GM21390 (cell line): ENCODE measurements around the gene ATXN7L1.

ENCODE experiments used
- ATAC-seq: cut with Tn5 transposase; IDR thresholded peaks from one replicate; pipeline ENCODE4 v1.9.1; 2021; ENCODE audit not compliant: unreplicated experiment

ATXN7L1 gene

DNA sequence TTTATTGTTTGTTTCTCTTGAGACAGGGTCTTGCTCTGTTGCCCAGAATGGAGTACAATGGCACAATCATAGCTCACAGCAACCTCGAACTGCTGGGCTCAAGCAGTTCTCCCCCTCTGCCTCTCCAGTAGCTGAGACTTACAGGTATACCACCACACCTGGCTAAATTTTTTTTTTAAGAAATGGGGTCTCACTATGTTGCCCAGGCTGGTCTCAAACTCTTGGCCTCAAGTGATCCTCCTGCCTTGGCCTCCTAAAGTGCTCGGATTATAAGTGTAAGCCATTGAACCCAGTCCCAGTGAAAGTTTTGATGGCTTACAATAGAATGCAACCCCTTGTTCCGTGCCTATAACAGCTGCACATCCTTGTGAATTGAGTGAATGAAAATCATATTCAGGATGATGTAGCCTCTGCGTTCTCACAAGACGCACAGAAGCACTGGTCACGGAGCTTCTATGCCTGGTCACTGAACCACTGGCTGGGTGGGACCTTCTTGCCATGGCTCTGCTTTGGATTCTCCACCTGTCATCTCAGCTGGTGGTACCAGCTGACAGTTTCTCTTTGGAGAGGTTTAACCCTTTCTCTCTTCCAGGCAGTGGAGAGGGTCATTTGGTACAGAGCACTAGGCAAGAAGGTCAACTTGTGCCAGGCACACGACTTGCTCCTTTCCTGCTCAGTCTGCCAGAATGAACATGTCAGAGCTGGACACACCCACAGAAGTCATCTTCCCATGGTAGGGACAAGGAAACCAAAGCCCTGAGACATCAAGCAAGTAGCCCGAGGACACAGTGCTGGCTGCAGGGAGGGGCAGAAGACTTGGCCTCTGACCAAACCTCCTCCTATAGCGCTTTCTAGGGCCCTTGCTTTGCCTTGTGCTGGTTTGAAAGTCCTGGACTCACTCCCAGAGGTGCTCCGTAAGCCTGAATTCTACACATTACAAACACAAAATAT lies 89.6 kb downstream of the ATXN7L1 start:
- ATAC-seq, result no peak

DNA sequence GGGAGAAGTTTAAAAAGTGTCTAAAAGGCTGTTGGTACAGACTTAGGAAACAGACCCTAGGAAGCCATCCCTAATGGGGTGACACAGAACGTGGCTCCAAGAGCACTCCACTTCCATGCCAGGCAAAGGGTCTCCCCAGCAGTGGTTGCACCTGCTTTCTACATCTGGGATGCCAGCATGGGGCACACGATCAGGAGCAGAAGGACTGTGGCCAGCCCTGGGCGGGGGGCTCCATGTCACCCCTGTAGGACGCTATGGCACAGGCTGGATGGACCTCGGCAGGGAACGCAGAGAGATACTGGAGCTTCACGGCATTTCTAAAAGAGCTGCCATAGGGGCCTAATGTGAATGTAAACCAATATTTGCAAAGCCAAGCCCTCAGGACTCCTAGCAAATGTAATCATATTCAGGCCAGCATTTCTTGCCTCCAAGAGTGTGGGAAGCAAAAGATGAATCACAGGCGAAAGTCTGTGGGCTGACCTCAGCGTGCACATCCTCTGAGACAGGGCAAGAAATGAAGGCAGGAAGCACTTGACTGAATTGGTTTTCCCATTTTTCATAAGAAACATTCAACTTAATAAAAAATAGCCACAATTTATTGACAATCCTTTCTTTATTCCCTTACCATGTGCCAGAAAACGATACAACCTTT lies 93.9 kb downstream of the ATXN7L1 start:
- ATAC-seq, result no peak

DNA sequence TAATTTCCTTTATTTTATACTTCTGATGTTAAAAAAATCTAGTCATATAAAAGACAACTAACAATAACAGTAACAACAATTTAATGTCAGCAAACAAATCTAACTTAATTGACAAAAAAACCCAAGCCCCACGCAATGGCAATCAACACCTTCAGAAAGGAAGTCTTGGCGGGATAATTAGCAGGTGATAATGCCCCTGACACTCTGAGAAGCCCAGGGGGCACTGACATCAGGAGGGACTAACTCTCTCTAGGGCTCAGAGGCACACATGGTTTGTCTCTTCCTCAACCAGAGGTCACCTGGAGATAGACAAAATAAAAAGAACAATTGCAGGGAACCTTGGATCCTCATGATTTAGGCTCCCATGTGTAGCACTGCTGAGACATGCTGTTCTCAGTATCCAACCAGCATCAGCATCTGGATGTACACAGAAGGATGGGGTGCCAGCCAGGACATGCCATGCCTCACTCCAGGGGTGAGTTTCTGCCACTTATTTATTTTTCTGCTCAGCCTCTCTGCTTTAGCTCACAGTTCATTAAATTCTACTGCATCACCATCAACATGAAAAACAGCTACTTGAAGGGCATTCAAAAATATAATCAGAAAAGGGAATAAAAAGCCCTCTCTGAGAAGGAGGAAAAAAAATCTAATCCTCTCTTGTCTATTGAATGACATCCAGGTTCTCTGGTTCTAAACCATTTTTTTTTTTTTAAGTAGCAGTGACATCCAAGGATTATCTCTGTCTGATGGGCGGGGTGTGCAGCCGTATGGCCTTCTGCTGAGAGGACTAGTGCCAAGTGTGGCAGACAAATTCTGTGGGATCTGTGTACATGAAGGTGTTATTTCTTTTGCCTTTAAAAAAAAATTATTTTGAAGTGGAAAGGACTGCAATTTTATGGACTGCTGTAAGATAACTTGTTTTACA lies 96.3 kb downstream of the ATXN7L1 start:
- ATAC-seq, result no peak

DNA sequence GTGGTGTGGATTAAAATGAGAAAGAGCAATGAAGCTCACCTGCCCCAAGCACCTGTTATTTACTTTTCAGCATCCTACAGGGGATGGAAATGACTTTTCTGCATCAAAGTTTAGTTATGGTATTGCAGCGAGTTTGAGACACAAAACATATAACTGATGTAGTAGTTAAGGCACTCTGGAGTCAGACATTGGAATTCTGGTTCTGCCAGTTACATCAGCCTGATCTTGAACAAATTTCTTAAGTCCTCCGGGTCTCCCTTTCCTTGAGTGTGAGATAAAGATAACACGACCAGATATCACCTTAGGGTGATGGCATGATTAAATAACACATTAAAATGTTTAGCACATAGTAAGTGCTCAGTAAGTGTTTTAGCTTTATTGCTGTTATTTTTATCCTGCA lies 97.4 kb downstream of the ATXN7L1 start:
- no peak for ATAC-seq

DNA sequence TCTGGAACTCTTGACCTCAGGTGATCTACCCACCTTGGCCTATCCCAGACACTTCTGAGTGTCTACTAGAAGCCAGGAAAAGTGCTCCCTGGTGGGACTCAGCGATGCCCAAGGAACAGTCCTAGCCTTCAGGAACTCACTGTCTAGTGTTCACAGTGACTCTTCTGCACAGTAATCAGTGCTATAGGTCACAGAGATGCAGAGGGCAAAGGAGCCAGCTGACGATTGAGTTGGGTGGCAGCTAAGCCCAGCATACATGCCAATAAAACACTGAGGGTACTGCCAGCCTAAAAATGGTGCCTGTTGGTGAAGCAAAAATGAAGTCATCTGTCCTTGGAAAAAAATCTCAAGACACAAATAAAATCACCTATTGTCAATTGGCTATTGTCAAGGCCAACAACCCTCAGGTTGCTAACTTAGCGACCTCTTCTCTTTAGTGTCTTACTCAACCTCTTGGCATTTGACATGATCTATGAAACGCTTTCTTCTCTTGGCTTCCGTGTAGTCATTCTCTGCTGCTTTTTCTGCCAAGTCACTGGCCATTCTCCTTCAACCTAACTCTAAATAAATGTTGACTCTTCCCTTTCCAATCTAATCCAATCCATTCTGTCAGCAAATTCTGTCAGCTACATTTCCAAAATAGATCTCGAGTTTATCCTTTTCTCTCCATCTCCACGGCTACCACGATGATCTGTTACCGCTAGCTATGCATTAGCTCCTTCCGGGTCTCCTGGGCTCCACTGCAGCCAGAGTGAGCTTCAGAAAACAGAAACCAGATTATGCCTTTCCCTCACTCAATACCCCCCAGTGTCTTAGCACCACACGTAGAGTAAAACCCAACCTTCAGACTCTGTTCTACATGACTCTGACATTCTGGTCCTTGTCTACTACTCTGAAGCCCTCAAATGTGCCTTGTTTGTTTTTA lies 99.2 kb downstream of the ATXN7L1 start:
- ATAC-seq, result no peak

DNA sequence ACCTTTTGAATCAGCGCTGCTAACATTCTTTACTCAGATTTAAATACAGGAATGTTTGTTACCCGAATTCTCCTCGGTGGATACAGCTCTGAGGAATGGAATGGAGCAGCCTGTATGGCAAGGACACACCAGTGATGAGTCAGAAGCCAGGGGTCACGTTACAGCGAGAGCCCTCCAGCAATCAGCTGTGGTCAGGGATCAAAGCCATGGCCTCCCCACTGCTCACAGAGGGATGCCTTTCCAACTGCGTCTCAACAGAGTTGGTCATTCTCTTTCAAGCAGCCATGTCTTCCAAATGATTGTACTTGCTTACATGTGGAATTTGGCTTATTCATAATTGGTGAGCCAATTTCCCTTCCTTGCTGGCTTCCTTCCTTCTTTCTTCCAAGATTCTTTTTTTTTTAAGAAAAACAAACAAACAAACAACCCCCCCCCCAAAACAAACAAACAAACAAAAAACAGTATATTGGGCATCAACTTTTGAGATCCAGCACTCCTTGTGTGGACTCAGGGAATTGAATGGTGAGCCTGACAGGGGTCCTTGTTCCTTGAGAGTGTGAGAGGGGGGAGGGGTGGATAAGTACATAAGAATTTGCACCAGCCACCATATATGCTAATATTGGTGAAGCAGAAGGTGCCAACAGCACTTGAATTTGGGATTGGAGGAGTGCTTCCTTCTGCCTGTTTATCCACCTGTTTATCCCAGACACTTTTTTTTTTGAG lies 100.2 kb downstream of the ATXN7L1 start:
- no peak for ATAC-seq

DNA sequence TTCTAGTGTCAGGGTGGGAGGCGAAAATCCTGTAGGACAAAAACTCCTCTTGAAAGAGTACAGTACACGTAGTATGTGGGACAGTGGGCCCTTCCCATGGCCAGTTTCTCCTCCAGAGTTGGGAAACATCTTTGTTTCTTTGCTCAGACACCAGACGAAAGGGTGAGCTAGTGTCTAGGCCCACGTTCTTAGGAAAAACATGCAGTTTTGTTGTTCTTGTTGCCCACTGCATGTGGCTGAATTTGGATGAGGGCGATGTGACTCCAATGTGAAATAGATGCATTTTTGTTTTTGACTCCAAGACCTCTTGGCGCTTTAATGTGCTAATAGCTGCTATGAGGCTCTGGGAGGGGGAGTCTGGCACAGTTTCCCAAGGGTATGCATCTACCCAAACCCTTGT lies 100.8 kb downstream of the ATXN7L1 start:
- no peak for ATAC-seq

DNA sequence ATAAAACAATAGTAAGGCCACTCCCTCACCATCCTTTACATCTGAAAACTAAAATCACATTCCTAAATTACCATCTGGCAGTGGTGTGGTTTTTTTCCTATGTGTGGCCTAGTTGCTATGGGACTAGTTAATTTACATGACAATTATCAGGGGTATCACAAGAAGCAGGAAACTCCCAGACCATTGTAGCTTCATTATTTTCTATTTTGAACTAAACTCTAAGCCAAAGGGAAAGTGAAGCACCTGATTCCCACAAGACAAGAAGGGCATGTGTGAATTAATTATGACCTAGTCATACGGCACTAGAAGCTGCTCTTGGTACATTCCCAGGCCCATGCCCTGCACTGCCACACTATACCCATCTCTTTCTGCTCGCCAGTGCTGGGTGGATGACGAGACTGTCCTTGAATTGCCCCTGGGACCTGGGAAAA lies 103.4 kb downstream of the ATXN7L1 start:
- no peak for ATAC-seq

DNA sequence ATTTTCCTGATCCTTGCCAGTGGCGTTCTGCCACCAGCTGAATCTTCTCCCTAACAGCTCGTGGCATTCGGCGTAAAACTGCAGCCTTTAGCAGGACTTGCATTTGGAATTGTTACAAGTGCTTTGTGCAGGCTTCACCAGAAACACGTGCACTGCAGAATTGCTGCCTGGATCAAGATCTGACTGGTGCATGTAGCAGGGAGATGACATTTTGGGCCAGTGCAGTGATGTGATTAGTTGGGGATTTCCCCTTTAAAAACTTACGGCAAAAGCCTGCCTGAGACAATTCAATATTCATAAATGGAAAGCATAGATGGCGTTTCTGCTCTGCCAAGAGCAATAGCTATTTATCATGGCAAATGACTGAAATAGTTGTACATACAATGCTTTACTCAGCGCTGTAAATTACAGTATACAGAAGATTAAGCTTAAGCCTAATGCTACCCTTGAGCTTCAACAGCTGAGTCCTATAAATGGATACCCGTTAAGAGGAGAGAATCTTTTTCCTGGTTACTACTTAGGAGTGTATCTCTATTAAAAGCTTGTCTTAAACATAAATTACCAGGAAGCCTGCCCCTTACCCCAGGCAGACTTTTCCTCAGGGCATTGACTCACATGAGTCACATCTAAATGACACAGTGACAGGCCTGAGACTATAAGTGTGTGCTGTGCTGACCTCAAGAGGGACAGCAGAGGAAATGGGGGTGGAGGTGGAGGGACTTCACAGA lies 106.3 kb downstream of the ATXN7L1 start:
- ATAC-seq, result no peak

DNA sequence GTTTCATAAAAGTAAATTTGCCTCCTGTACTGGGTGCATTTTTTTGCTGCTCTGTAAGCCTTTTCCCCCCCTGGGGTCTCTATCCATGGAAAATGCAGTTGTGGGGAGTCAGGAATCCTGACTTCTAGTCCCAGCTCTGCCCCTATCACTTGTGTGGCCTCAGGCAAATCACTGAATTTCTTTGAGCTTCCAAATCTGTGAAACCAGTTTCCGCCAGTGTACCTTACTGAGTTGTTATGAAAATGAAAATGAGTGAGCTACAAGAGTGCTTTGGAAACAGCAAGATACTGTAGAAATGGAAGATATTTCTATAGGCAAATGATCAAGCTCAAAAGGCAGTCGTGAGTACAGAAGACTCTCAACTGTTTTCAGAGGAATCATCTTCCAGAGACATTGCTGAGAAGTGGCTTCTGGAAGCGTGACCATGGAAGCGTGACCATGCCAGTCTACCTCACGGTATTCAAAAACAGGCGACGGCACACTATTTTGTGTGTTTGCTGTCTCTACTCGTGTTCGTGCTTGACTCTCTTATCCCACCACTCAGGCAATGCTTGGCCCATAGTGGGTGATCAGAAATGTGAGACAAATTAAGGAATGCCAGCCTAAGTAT lies 107.4 kb downstream of the ATXN7L1 start:
- no peak for ATAC-seq

DNA sequence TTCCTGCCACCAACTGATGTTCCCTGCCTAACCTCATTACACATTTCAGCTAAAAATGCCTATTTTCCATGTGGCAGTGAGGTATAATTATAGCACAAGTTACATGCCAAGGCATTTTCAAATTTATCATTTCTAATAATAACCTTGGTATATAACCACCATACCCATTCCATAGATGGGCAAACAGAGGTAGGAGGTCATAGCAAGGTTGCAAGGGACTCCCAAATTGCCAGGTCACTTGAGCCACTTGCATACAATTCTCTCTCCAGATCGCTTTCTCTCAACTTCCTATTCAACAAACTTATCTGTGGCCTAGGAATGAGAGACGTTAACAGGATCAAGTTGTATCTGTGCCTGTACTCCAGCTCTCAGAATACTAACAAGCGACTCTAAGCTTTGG lies 108.3 kb downstream of the ATXN7L1 start:
- no peak for ATAC-seq

DNA sequence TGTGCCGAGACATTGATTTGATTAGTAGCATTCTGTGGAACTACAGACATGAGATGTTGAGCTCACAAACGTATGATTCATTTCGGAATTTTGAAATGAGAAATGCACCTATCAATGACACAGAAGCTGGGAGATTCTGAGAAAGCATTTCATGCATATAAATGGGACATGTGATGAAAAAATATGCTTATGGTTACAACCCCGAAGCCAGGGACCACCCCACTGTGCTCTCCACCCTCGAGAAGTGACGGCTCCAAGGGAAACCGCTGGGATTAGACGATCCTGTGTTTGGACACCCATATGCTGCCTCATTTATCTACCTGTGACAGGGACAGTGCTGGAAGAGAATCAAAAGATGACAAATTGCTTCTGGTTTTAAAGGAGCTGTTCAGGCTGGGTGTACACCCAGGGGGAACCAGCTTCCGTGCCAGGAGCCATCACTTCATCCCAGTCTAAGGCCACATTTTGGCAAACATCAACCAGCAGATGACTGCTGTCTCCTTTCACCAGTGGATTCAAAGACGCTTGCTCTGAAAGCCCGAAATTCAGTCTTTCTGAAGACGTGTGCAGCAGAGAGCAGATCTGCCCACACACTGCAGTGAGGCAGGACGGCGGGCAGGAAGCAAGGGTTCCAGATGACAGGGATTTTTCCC lies 109.9 kb downstream of the ATXN7L1 start:
- ATAC-seq, result no peak

DNA sequence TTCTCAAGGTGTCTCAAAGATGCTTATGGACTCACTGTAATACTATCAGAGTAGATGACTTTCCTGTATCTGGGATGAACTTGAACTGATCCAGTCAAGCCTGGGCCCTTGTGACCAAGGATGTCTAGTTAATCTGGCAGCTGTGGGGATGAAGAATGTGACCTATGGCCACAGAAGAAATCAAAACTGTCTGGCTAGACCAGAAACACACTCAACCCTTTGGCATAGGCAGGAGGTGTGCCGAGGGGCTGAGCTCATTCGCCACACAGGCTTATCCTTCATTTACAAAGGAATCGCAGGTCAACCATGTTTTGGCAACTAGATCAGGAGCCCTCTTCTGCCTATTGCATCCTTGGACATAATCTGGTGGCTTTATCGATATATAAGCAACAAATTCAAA lies 110.6 kb downstream of the ATXN7L1 start:
- ATAC-seq, result no peak

DNA sequence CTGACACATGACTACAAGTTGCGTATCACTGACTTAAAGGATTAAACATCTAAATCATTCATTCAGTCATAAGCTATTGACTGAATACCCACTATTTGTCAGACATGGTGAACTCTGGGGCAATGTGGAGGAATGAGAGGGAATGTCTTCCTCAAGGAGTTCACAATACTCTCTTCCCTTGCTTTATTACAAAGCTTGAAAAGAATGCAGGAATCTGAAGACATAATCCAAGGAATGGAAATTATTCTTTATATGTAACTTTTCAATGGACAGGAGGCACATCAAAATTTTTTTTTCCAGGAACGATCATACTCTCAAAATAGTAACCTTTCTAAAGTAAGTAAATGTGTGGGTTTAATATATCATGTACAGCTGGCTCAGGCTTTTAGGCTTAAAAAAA lies 111.9 kb downstream of the ATXN7L1 start:
- ATAC-seq, result no peak

DNA sequence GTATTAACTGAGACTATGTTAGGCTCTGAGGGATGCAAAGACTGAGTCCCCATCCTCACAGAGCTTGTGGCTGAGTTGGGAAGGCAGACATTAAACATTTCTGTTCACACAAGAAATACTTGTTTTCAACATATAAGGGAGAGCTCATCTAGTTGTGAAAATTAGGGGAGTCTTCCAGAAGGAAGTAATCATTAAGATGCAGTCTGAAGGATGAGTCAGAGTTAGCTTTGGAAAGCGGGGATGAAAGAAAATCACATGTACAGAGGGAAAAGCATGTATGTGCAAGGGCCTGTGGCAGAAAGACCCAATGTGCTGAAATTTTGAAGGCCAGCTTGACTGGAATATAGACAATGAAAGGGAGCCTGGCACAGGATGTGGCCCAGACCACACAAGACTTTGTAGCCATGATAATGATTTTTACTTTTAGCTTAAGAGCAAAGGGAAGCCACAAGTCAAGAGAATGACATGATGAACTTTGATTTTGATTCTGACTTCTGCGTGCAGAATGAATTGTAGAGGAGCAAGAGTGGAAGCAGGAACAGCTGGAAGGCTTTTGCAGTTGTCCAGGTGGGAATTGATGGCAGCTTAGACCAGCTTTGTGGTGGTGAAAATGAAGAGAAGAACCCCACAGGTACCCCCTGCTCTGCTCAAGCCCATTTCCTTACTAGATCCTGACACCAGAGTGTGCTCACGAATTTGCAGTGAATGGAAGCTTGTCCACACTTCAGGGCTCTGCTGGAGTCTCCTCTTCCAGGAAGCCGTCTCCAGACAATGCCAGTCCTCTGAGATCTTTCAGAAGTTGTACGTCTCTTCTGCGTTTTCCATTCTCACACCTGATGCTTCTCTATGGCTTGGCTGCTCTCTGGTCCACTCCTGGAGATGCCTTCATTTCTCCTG lies 115.6 kb downstream of the ATXN7L1 start:
- no peak for ATAC-seq

DNA sequence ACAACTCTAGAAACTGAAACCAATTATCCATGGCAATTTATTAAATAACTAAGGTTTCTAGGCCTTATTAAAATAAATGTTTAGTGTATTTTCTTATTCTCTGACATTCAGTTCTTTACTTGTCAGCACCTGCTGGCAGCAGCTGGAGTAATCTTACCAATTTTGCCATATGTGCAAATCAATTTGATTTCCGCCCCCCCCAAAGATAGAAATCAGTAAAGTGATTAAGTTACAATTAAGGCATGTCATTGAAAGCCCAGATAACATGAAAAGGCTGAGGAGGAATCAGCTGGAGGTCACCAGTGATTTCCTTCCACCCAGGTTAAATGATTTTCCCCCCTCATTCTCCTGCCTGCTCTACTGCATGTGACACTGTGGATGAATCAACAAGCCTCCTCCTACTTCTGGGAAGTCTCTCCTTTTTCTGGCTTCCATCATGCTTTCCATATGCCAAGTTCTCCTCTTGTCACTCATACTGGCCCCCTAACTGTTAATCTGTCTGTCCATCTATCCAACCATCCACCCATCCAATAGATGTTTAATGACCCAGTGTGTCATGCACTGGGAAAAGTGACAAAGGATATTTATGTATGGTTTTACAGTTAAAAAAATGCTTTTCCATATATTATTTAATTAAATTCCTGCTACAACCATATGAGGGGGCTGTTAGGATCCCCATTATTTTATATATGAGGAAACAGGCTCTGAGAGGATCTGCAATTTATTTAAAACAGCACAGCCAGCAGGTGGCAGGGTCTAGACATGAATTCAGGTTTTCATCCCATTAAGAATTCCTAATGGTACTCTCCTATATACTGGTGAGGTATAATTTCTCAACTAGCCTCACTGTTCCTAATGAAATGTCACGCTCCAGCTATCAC lies 116.5 kb downstream of the ATXN7L1 start:
- ATAC-seq, result no peak
